IMR-90 (cell line): ENCODE results near the gene RPS6KA2. TPM values are rescaled to one million over a fixed set of nuclear protein-coding genes. Genes with fewer than 3 reads are reported as not detected.

Source experiments
- ATAC-seq: fragments of 200-7000 bp; cut with Tn5 transposase; 2 replicates; pipeline ENCODE4 v1.9.1; 2020; ENCODE audit warnings: low read depth, mild to moderate bottlenecking, moderate library complexity
- BruUV-seq: library from RNA; stranded (reverse); fragments of 400-500 nt; replicated peaks from 2 replicates; lab custom pipeline; 2021; lab: Mats Ljungman, UMichigan
- CTCF ChIA-PET: fragments of 300-600 bp; formaldehyde crosslinking; extraction: SDS; loops from one replicate; lab custom pipeline; 2021; ENCODE audit warnings: antibody characterized with exemption; lab: Yijun Ruan, JAX
- POLR2A ChIA-PET: fragments of 300-600 bp; sonication (Branson Sonifier 250); formaldehyde crosslinking; loops from one replicate; lab custom pipeline; 2022; ENCODE audit warnings: antibody characterized with exemption; ENCODE audit not compliant: unreplicated experiment; lab: Charles Lee
- DNase-seq: peaks from one replicate; pipeline ENCODE4 v3.0.0; 2013
- H2AFZ ChIP-seq: replicated peaks from 2 replicates; pipeline ENCODE3; 2013; ENCODE audit warnings: low read length, mild to moderate bottlenecking; ENCODE audit not compliant: poor library complexity
- H2AK5ac ChIP-seq: 2 replicates; pipeline ENCODE4 v1.6.1; 2013; ENCODE audit warnings: low read depth, low read length, inconsistent platforms
- H2AK9ac ChIP-seq: replicated peaks from 2 replicates; pipeline ENCODE3; 2013; ENCODE audit warnings: mild to moderate bottlenecking, low read depth, low read length, moderate library complexity; ENCODE audit not compliant: poor library complexity
- H2BK120ac ChIP-seq: 2 replicates; pipeline ENCODE4 v1.6.1; 2013; ENCODE audit warnings: low read depth, low read length, inconsistent platforms
- H2BK15ac ChIP-seq: 3 replicates; pipeline ENCODE4 v1.6.1; 2013; ENCODE audit warnings: low read depth, low read length, inconsistent platforms
- H2BK20ac ChIP-seq: 2 replicates; pipeline ENCODE4 v1.6.1; 2013; ENCODE audit warnings: low read depth, mild to moderate bottlenecking, inconsistent platforms, low read length, moderate library complexity
- H2BK5ac ChIP-seq: 2 replicates; pipeline ENCODE4 v1.6.1; 2013; ENCODE audit warnings: mild to moderate bottlenecking, low read depth, low read length, inconsistent platforms; ENCODE audit not compliant: poor library complexity, severe bottlenecking
- H3K14ac ChIP-seq: replicated peaks from 2 replicates; pipeline ENCODE4 v1.6.1; 2013; ENCODE audit warnings: low read depth, low read length, inconsistent platforms
- H3K18ac ChIP-seq: 2 replicates; pipeline ENCODE4 v1.6.1; 2013; ENCODE audit warnings: low read depth, low read length, control low read depth
- H3K23ac ChIP-seq: 2 replicates; pipeline ENCODE4 v1.6.1; 2013; ENCODE audit warnings: low read depth, low read length, inconsistent platforms
- H3K27ac ChIP-seq: 2 replicates; pipeline ENCODE4 v1.5.1; 2013; ENCODE audit warnings: mild to moderate bottlenecking, control low read depth, low read length; ENCODE audit not compliant: insufficient read depth
- H3K27me3 ChIP-seq: 2 replicates; pipeline ENCODE4 v1.6.1; 2013; ENCODE audit warnings: low read length; ENCODE audit not compliant: control insufficient read depth, insufficient read depth
- H3K36me3 ChIP-seq: 2 replicates; pipeline ENCODE4 v1.6.1; 2013; ENCODE audit warnings: low read length, mixed read lengths; ENCODE audit not compliant: control insufficient read depth, insufficient read depth
- H3K4ac ChIP-seq: 2 replicates; pipeline ENCODE4 v1.6.1; 2013; ENCODE audit warnings: low read depth, low read length, inconsistent platforms
- H3K4me1 ChIP-seq: 2 replicates; pipeline ENCODE4 v1.6.1; 2013; ENCODE audit warnings: low read length, mixed read lengths; ENCODE audit not compliant: control insufficient read depth, insufficient read depth
- H3K4me2 ChIP-seq: 2 replicates; pipeline ENCODE4 v1.6.1; 2013; ENCODE audit warnings: low read depth, mild to moderate bottlenecking, control low read depth, low read length, moderate library complexity
- H3K4me3 ChIP-seq: 2 replicates; pipeline ENCODE4 v1.5.1; 2013; ENCODE audit warnings: low read depth, mild to moderate bottlenecking, control low read depth, low read length, moderate library complexity; ENCODE audit not compliant: insufficient read depth
- H3K56ac ChIP-seq: 2 replicates; pipeline ENCODE4 v1.6.1; 2013; ENCODE audit warnings: low read length, inconsistent platforms; ENCODE audit not compliant: insufficient read depth; ENCODE audit errors: extremely low read depth
- H3K79me1 ChIP-seq, 2 experiments: 2 replicates each; pipeline ENCODE4 v1.6.1; 2013; ENCODE audit warnings: low read length in 2 of 2, inconsistent platforms in 1 of 2, low read depth in 1 of 2
- H3K9ac ChIP-seq: 2 replicates; pipeline ENCODE4 v1.6.1; 2013; ENCODE audit warnings: low read depth, low read length, control low read depth
- H3K9me1 ChIP-seq: 2 replicates; pipeline ENCODE4 v1.6.1; 2013; ENCODE audit warnings: low read length, inconsistent platforms; ENCODE audit not compliant: insufficient read depth
- H3K9me3 ChIP-seq: 2 replicates; pipeline ENCODE4 v1.6.1; 2013; ENCODE audit warnings: low read length; ENCODE audit not compliant: control insufficient read depth, insufficient read depth
- H4K20me1 ChIP-seq: 2 replicates; pipeline ENCODE4 v1.6.1; 2013; ENCODE audit warnings: low read length, inconsistent platforms; ENCODE audit not compliant: insufficient read depth
- H4K5ac ChIP-seq: 2 replicates; pipeline ENCODE4 v1.6.1; 2013; ENCODE audit warnings: mild to moderate bottlenecking, low read depth, low read length, control low read depth
- H4K8ac ChIP-seq, 2 experiments: 2 replicates each; pipeline ENCODE4 v1.6.1; 2013; ENCODE audit warnings: low read depth in 2 of 2, low read length in 2 of 2, control low read depth in 1 of 2, inconsistent platforms in 1 of 2
- H4K91ac ChIP-seq: 2 replicates; pipeline ENCODE4 v1.6.1; 2013; ENCODE audit warnings: low read depth, low read length, inconsistent platforms; ENCODE audit not compliant: insufficient read depth
- BHLHE40 ChIP-seq: fragments of 150-350 bp; IDR thresholded peaks from 2 replicates; pipeline ENCODE4 v1.6.1; 2016; ENCODE audit warnings: mild to moderate bottlenecking, low read depth, low read length
- CEBPB ChIP-seq: IDR thresholded peaks from 2 replicates; pipeline ENCODE4 v1.6.1; 2012; ENCODE audit warnings: low read depth, low read length, improper control_type of control experiment
- FOS ChIP-seq: fragments of 150-350 bp; IDR thresholded peaks from 2 replicates; pipeline ENCODE4 v1.6.1; 2016; ENCODE audit warnings: low read depth, low read length
- MAFK ChIP-seq: IDR thresholded peaks from 2 replicates; pipeline ENCODE4 v1.6.1; 2012; ENCODE audit warnings: low read depth, low read length, improper control_type of control experiment
- NFE2L2 ChIP-seq: fragments of 150-350 bp; IDR thresholded peaks from 2 replicates; pipeline ENCODE4 v1.6.1; 2016; ENCODE audit warnings: low read depth, mild to moderate bottlenecking, low read length
- POLR2A ChIP-seq: IDR thresholded peaks from 2 replicates; pipeline ENCODE4 v1.6.1; 2012; ENCODE audit warnings: mild to moderate bottlenecking, low read depth, low read length
- RAD21 ChIP-seq: IDR thresholded peaks from 2 replicates; pipeline ENCODE4 v1.6.1; 2012; ENCODE audit warnings: low read length, improper control_type of control experiment
- RCOR1 ChIP-seq: IDR thresholded peaks from 2 replicates; pipeline ENCODE4 v1.6.1; 2012; ENCODE audit warnings: mild to moderate bottlenecking, low read length, improper control_type of control experiment; ENCODE audit not compliant: insufficient replicate concordance
- RFX5 ChIP-seq: IDR thresholded peaks from 2 replicates; pipeline ENCODE4 v1.8.0; 2012; ENCODE audit warnings: low read depth, mild to moderate bottlenecking, low read length, moderate library complexity
- SMC3 ChIP-seq: fragments of 150-350 bp; IDR thresholded peaks from 2 replicates; pipeline ENCODE4 v1.6.1; 2016; ENCODE audit warnings: low read depth, mild to moderate bottlenecking, antibody characterized with exemption, low read length, moderate library complexity
- WGBS, 2 experiments: methylation state at CpG; one replicate each; pipeline versions ENCODE4 v1.1.5 to v1.1.7; 2013; ENCODE audit warnings: missing lambda C conversion rate in 2 of 2; ENCODE audit not compliant: insufficient read length in 1 of 2; ENCODE audit errors: extremely low coverage in 2 of 2; 5-methylcytosine and 5-hydroxymethylcytosine counted together
- dilution Hi-C: fragments of 300-500 bp; cut with HindIII; formaldehyde crosslinking; loops from one replicate; pipeline ENCODE4 v1.14.3; 2018; ENCODE audit warnings: low sequenced_read_pairs; ENCODE audit not compliant: unreplicated experiment
- in situ Hi-C: fragments of 300-500 bp; cut with MboI; formaldehyde crosslinking; loops from 3 replicates; pipeline ENCODE4 v1.14.3; 2019; ENCODE audit warnings: low sequenced_read_pairs, inconsistent platforms, mixed read lengths
- intact Hi-C: fragments of 100-400 bp; cut with micrococcal nuclease; formaldehyde crosslinking; loops from 2 replicates; pipeline ENCODE4 v1.10.0; 2022
- polyA plus RNA-seq, 3 experiments: library from polyadenylated mRNA; depleted of rRNA; stranded (reverse); fragments of >200 nt; gene quantifications; 2 replicates each; pipeline ENCODE4 v1.2.3, GENCODE V29; 2012; ENCODE audit warnings: low replicate concordance in 1 of 3
- total RNA-seq: library from RNA; depleted of rRNA; stranded (reverse); fragments of >200 nt; gene quantifications from 2 replicates; pipeline ENCODE4 v1.2.3, GENCODE V29; 2012
- TF ChIP-seq, protein P1 (sequence below): fragments of 150-350 bp; IDR thresholded peaks from 2 replicates; pipeline ENCODE4 v1.6.1; 2016; ENCODE audit warnings: low read depth, mild to moderate bottlenecking, low read length, moderate library complexity, borderline replicate concordance
- TF ChIP-seq, protein P2 (sequence below): conservative IDR thresholded peaks from 2 replicates; pipeline ENCODE4 v1.5.1; 2012; ENCODE audit warnings: mild to moderate bottlenecking, low read depth, low read length, improper control_type of control experiment
- TF ChIP-seq, protein P3 (sequence below): fragments of 150-350 bp; IDR thresholded peaks from 2 replicates; pipeline ENCODE4 v1.6.1; 2017; ENCODE audit warnings: mild to moderate bottlenecking, antibody characterized with exemption, low read length, low read depth

The RPS6KA2 gene
- total and polyA plus RNA-seq, 2 of the 4 experiments (the other 2 are of a cell fraction): 26.9 to 31.3 TPM

DNA sequence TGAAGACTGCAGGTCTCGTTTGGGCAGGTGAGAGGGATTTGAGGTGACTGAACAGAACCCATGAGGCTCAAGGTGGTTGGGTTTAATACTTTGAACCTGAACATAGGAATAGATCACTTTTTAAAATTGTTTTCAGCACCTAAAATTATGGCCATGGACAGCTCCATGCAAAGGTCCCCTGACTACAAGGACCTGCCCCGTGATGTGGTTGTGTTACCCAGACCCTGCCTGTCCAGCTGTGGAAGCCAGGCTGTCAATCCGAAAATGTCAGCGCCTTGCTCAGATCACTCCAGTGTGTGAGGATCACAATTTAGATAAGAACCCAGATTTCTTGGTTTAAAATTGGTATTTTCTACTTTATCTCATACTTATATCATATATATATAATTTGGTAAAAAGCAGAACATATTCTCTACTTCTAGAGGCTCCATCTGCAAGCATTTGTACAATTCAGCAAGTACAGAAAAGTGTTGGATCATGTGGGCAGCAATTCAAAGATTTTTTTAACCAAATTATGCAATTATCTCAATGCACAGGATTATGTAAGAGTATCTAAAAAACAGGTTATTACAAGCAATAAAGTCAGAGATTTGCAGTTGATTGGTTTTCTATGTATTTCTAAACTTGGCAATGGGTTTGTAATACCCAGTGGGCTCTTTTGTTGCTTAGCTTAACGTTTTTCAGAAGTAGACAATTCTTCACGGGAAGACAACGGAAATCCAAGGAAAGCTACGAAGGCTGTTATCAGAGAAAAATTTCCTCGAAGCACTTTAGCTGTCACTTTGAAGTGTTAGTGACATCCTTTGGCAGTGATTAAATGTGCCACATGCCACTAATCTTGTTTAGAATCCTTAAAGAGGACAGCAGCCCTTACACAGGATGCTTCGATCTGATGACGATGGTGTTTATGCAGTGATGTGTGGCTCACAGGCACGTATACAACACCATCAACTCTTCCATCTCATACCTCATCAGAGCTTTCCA is 24.1 kb upstream of the RPS6KA2 start:
- Histone ChIP-seq H3K9me3 (0 out of 2 replicates have a peak, but pooled peaks cover 2% of the 10 kb centered on the region), H4K91ac (no peak overlapping the region), H3K27me3 (peaks cover 29% of the 10 kb centered on the region), H3K4ac (no peak overlapping the region), H3K56ac (no peak overlapping the region), H3K23ac (no peak overlapping the region), H3K9me1 (peaks cover 6% of the 10 kb centered on the region; the same call in 1 of the 2 replicates), H3K79me1 (no peaks in the 10 kb centered on the region), H2AK5ac (no peak overlapping the region), H4K20me1 (no peaks in the 10 kb centered on the region), H3K27ac (no peak overlapping the region), H2BK20ac (no peak overlapping the region), H3K4me1 (no peaks in the 10 kb centered on the region), H2BK5ac (no peak overlapping the region), H3K36me3 (no peaks in the 10 kb centered on the region), H3K18ac (no peak overlapping the region), H3K14ac (no peak overlapping the region), H3K4me3 (no peak overlapping the region), H3K4me2 (no peak overlapping the region), H3K9ac (no peak overlapping the region), H2BK120ac (no peak overlapping the region), H2AK9ac (no peak overlapping the region), H2AFZ (no peak overlapping the region), H4K8ac (no peak overlapping the region), H2BK15ac (no peak overlapping the region), H4K5ac (no peak overlapping the region)
- 20% methylated on average over 1 of the region's 12 CpGs; no CpG with 5 or more reads in 1 of the 2 experiments for WGBS, 2 experiments
- DNase-seq (no peak), ATAC-seq (no peak)
- in situ Hi-C loops (no loop called here), dilution Hi-C loops (no loop called here), intact Hi-C loops (no loop called here)
- BruUV-seq: no TSS peak
- TF ChIP-seq, protein P1, sequence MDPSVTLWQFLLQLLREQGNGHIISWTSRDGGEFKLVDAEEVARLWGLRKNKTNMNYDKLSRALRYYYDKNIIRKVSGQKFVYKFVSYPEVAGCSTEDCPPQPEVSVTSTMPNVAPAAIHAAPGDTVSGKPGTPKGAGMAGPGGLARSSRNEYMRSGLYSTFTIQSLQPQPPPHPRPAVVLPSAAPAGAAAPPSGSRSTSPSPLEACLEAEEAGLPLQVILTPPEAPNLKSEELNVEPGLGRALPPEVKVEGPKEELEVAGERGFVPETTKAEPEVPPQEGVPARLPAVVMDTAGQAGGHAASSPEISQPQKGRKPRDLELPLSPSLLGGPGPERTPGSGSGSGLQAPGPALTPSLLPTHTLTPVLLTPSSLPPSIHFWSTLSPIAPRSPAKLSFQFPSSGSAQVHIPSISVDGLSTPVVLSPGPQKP: no peak
- TF ChIP-seq, protein P2, sequence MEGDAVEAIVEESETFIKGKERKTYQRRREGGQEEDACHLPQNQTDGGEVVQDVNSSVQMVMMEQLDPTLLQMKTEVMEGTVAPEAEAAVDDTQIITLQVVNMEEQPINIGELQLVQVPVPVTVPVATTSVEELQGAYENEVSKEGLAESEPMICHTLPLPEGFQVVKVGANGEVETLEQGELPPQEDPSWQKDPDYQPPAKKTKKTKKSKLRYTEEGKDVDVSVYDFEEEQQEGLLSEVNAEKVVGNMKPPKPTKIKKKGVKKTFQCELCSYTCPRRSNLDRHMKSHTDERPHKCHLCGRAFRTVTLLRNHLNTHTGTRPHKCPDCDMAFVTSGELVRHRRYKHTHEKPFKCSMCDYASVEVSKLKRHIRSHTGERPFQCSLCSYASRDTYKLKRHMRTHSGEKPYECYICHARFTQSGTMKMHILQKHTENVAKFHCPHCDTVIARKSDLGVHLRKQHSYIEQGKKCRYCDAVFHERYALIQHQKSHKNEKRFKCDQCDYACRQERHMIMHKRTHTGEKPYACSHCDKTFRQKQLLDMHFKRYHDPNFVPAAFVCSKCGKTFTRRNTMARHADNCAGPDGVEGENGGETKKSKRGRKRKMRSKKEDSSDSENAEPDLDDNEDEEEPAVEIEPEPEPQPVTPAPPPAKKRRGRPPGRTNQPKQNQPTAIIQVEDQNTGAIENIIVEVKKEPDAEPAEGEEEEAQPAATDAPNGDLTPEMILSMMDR: no peak
- TF ChIP-seq BHLHE40 (no peak), CEBPB (no peak), POLR2A (no peak), RCOR1 (no peak), RAD21 (no peak), NFE2L2 (no peak), RFX5 (no peak), FOS (no peak), MAFK (no peak), SMC3 (no peak)
- TF ChIP-seq, protein P3, sequence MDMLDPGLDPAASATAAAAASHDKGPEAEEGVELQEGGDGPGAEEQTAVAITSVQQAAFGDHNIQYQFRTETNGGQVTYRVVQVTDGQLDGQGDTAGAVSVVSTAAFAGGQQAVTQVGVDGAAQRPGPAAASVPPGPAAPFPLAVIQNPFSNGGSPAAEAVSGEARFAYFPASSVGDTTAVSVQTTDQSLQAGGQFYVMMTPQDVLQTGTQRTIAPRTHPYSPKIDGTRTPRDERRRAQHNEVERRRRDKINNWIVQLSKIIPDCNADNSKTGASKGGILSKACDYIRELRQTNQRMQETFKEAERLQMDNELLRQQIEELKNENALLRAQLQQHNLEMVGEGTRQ: no peak
- ChIA-PET POLR2A (no interaction called here), CTCF (no interaction called here)
